ENCODE results near the gene PRTFDC1.

PRTFDC1 gene

GRCh38 chr10:24882047-24882698 is 70.2 kb downstream of the PRTFDC1 start:
- DNase-seq, result no peak

- peak in 1 of 56 donors; percentile 10 for DNase-seq
Measured at GRCh38 chr10:24879861-24880260, 72.5 kb downstream of the PRTFDC1 start.

- no peak for DNase-seq
Measured at GRCh38 chr10:24874133-24874532, 78.3 kb downstream of the PRTFDC1 start.

GRCh38 chr10:24873281-24873683 is 79.1 kb downstream of the PRTFDC1 start:
- peak in 9 of 56 donors; percentile 7 to 35 (median 15) for DNase-seq

GRCh38 chr10:24872790-24873182 is 79.6 kb downstream of the PRTFDC1 start:
- DNase-seq, result no peak

- DNase-seq, result peak in 35 of 56 donors; percentile 2 to 58 (median 32)
Measured at GRCh38 chr10:24872049-24872789, 80.2 kb downstream of the PRTFDC1 start.

- DNase-seq, result no peak
Measured at GRCh38 chr10:24871011-24871935, 81.1 kb downstream of the PRTFDC1 start.

GRCh38 chr10:24869354-24870015 is 82.9 kb downstream of the PRTFDC1 start:
- DNase-seq, result no peak

GRCh38 chr10:24866604-24867583 is 85.5 kb downstream of the PRTFDC1 start:
- DNase-seq, result peak in 44 of 56 donors; percentile 9 to 78 (median 40)

GRCh38 chr10:24865783-24866182 is 86.6 kb downstream of the PRTFDC1 start:
- no peak for DNase-seq

- no peak for DNase-seq
Measured at GRCh38 chr10:24862589-24862988, 89.8 kb downstream of the PRTFDC1 start.

- DNase-seq, result no peak
Measured at GRCh38 chr10:24858288-24859270, 93.8 kb downstream of the PRTFDC1 start.

- DNase-seq, result no peak
Measured at GRCh38 chr10:24857031-24857725, 95.2 kb downstream of the PRTFDC1 start.

- no peak for DNase-seq
Measured at GRCh38 chr10:24854256-24854655, 98.2 kb downstream of the PRTFDC1 start.

GRCh38 chr10:24853661-24854060 is 98.7 kb downstream of the PRTFDC1 start:
- no peak for DNase-seq

- DNase-seq, result peak in 1 of 56 donors; percentile 20
Measured at GRCh38 chr10:24851629-24852028, 100.8 kb downstream of the PRTFDC1 start.

GRCh38 chr10:24850727-24851296 is 101.6 kb downstream of the PRTFDC1 start:
- DNase-seq, result no peak

Data from nucleus accumbens (tissue), 56 donors.